ENCODE measurements around the gene MBIP. TPM values are rescaled to one million over a fixed set of nuclear protein-coding genes. Genes with fewer than 3 reads are reported as not detected.
A peak's percentile ranks its signal among the peaks of the same experiment; 100 is the strongest.

The MBIP gene
- total RNA-seq (2021; ENCODE audit: unreplicated experiment) (9.8 TPM), Bru-seq, nascent RNA (percentile 71 among the genes with signal in this experiment), BruChase-seq, experiment 1, labeled RNA remaining after a 2-hour chase (percentile 65 among the genes with signal in this experiment), BruChase-seq, experiment 2, labeled RNA remaining after a 6-hour chase (percentile 56 among the genes with signal in this experiment)
- polyA plus RNA-seq (2012; ENCODE audit: insufficient read length): 6.1 TPM
- long read RNA-seq, transcript MBIP-203 (9 exons, 1,648 nt): major isoform, 8 of 15 reads
- long read RNA-seq, partial matches to known transcripts: 2 of 15 reads
- long read RNA-seq, other reads (novel, unspliced or antisense): 4 of 15 reads

DNA sequence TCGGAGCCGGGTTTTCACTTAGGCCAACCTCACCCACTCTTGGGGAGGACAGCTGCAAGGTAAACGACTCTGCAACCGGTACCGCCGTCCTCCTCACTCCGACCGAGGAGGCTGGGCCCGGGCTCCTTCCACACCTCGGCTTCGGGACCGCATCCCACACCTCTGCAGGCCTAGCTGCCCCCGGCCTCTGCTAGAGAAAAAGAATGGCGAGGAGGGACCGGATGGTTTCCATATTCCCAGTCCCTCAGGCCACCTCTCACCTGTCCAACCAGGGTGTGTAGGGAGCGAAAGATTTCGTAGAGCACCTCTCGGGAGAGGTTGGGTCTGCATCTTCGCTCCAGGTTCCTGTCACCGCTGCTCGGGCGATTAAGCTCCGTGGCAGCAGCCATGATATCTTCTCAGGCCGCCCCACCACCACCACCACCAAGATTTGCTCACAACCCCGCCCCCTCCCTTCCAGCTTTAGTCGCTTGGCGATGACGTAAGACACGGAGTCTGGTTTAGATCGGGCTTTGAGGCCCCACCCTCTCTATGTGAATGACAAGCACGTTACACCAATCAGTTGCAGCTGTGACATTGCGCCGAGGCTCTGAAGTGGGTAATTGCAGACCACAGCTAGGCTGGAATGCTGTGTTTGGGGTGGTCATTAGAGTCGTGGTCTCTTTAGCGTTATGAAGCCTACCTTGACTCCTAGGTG is at the start of gene MBIP:
Gene MBIP (minus strand): TSS at position 438 of the 697 bp plus-strand sequence. CDS start 49 bp downstream, at position 389.
- intact Hi-C loops (cut with micrococcal nuclease; ENCODE audit: unreplicated experiment): no loop called here
- ATAC-seq: peak; percentile 99

GRCh38 chr14:36367985-36368774 is 47.7 kb upstream of the MBIP start:
- ChIA-PET POLR2A (no interaction called here), CTCF (no interaction called here)
- no peak for TF ChIP-seq SIN3A (IDR thresholded peaks at IDR 0.05; ENCODE audit: borderline replicate concordance, insufficient read depth, low read depth, low read length)
- TF ChIP-seq, protein P1, sequence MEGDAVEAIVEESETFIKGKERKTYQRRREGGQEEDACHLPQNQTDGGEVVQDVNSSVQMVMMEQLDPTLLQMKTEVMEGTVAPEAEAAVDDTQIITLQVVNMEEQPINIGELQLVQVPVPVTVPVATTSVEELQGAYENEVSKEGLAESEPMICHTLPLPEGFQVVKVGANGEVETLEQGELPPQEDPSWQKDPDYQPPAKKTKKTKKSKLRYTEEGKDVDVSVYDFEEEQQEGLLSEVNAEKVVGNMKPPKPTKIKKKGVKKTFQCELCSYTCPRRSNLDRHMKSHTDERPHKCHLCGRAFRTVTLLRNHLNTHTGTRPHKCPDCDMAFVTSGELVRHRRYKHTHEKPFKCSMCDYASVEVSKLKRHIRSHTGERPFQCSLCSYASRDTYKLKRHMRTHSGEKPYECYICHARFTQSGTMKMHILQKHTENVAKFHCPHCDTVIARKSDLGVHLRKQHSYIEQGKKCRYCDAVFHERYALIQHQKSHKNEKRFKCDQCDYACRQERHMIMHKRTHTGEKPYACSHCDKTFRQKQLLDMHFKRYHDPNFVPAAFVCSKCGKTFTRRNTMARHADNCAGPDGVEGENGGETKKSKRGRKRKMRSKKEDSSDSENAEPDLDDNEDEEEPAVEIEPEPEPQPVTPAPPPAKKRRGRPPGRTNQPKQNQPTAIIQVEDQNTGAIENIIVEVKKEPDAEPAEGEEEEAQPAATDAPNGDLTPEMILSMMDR (IDR thresholded peaks at IDR 0.05): no peak
- TF ChIP-seq TCF7L2 (IDR thresholded peaks at IDR 0.05; ENCODE audit: low read depth, low read length): no peak
- no peak for TF ChIP-seq REST (IDR thresholded peaks at IDR 0.05; ENCODE audit: insufficient read depth in 1 of 2, low read depth in 2 of 2, low read length in 1 of 2)
- no peak for TF ChIP-seq POLR2AphosphoS5 (IDR thresholded peaks at IDR 0.05; ENCODE audit: low read depth, low read length)
- in situ Hi-C loops (cut with HindIII; ENCODE audit: low pct_unique_long_range_greater_than_20kb, low sequenced_read_pairs) (no loop called here), intact Hi-C loops (cut with micrococcal nuclease; ENCODE audit: unreplicated experiment) (no loop called here)
- BruUV-seq (replicated peaks): no TSS peak
- Histone ChIP-seq H3K36me3 (ENCODE audit: control insufficient read depth, insufficient read depth, low read length) (no peaks in the 10 kb centered on the region), H3K4me3 (ENCODE audit: low read depth in 2 of 2, low read length in 2 of 2) (no peak overlapping the region), H3K4me1 (ENCODE audit: control insufficient read depth, insufficient read depth, low read length) (no peaks in the 10 kb centered on the region), H3K9me3 (ENCODE audit: control insufficient read depth, insufficient read depth, low read depth, low read length) (no peaks in the 10 kb centered on the region), H3K27ac (ENCODE audit: low read length) (no peak overlapping the region), H3K27me3 (ENCODE audit: control insufficient read depth, insufficient read depth, low read length) (no peaks in the 10 kb centered on the region)
- DNase-seq (ENCODE audit: low read depth, low spot score): no peak
- ATAC-seq: no peak

More for the DNA sequence above, at the start of gene MBIP:
- DNase-seq (ENCODE audit: low read depth, low spot score): peak; percentile 76
- peak within 1 kb of the TSS; percentile 86 for H3K27ac ChIP-seq (ENCODE audit: low read length)
- BruUV-seq (replicated peaks): TSS peak; percentile 81
- no peaks in the 10 kb centered on the region for H3K9me3 ChIP-seq (ENCODE audit: control insufficient read depth, insufficient read depth, low read depth, low read length)
- in situ Hi-C loops (cut with HindIII; ENCODE audit: low pct_unique_long_range_greater_than_20kb, low sequenced_read_pairs): no loop called here
- ChIA-PET POLR2A (interaction anchor here (0.5 to 0.7 kb wide), 2 partner anchors 31 to 1891 kb away, joined by 4 to 6 read pairs; no protein-coding TSS in a partner anchor), CTCF (no interaction called here)
- H3K4me3 ChIP-seq (ENCODE audit: low read depth in 2 of 2, low read length in 2 of 2): peak within 1 kb of the TSS; percentile 77 to 92
- H3K36me3 ChIP-seq (ENCODE audit: control insufficient read depth, insufficient read depth, low read length): peaks cover 3% of the 10 kb centered on the region; the same call in 1 of the 2 replicates
- H3K27me3 ChIP-seq (ENCODE audit: control insufficient read depth, insufficient read depth, low read length): peaks cover 8% of the 10 kb centered on the region; the same call in 1 of the 2 replicates
- TF ChIP-seq SIN3A (IDR thresholded peaks at IDR 0.05; ENCODE audit: borderline replicate concordance, insufficient read depth, low read depth, low read length) (0 out of 2 replicates have a peak, but pooled peaks have one; percentile 53), POLR2AphosphoS5 (IDR thresholded peaks at IDR 0.05; ENCODE audit: low read depth, low read length) (peak; percentile 31; the same call in 1 of the 2 replicates), TCF7L2 (IDR thresholded peaks at IDR 0.05; ENCODE audit: low read depth, low read length) (peak; percentile 32; the same call in 1 of the 2 replicates)
- TF ChIP-seq, protein P1 (IDR thresholded peaks at IDR 0.05): no peak
- peaks cover 6% of the 10 kb centered on the region; the same call in 1 of the 2 replicates for H3K4me1 ChIP-seq (ENCODE audit: control insufficient read depth, insufficient read depth, low read length)
